HepG2 (cell line): ENCODE results near the gene PLOD3. TPM values are rescaled to one million over a fixed set of nuclear protein-coding genes. Genes with fewer than 3 reads are reported as not detected.

Experiments used
- AFF4 ChIP-seq: sonication (generic); formaldehyde crosslinking; IDR thresholded peaks from 2 replicates; pipeline ENCODE4 v1.4.0; 2020; ENCODE audit warnings: missing genetic modification reagents
- ATF1 ChIP-seq: IDR thresholded peaks from 2 replicates; pipeline ENCODE4 v1.6.1; 2016; ENCODE audit warnings: mild to moderate bottlenecking, control low read depth
- ATF7 ChIP-seq, 2 experiments: fragments of 450-650 bp in 1 of 2; sonication (generic) in 1 of 2; formaldehyde crosslinking in 1 of 2; IDR thresholded peaks; 2 replicates each; pipeline versions ENCODE4 v1.4.0 to v1.6.1; 2016 to 2020; ENCODE audit warnings: antibody characterized with exemption in 1 of 2, mild to moderate bottlenecking in 1 of 2, missing genetic modification reagents in 1 of 2
- EED ChIP-seq: sonication (generic); formaldehyde crosslinking; IDR thresholded peaks from 2 replicates; pipeline ENCODE4 v1.5.0; 2020; ENCODE audit warnings: mild to moderate bottlenecking, missing genetic modification reagents
- GABPA ChIP-seq, 2 experiments: IDR thresholded peaks; 2 replicates each; pipeline ENCODE4 v1.6.1; 2011 to 2016; ENCODE audit warnings: low read depth in 2 of 2, low read length in 1 of 2, missing biosample characterization in 1 of 2, missing genetic modification characterization in 1 of 2
- HNRNPK ChIP-seq: fragments of 200-400 bp; formaldehyde crosslinking; IDR thresholded peaks from 2 replicates; pipeline ENCODE4 v1.6.1; 2018; ENCODE audit warnings: low read length, low read depth, moderate library complexity, mild to moderate bottlenecking; ENCODE audit not compliant: poor library complexity, severe bottlenecking
- KAT7 ChIP-seq: IDR thresholded peaks from 2 replicates; pipeline ENCODE4 v1.6.1; 2018; ENCODE audit warnings: borderline replicate concordance, missing compliant biosample characterization
- KDM4B ChIP-seq: sonication (generic); formaldehyde crosslinking; IDR thresholded peaks from 2 replicates; pipeline ENCODE4 v1.4.0; 2020; ENCODE audit warnings: missing genetic modification reagents
- NAIF1 ChIP-seq: sonication (generic); formaldehyde crosslinking; IDR thresholded peaks from 2 replicates; pipeline ENCODE4 v1.5.0; 2020; ENCODE audit warnings: mild to moderate bottlenecking, missing genetic modification reagents, borderline replicate concordance
- NCOA5 ChIP-seq: sonication (generic); formaldehyde crosslinking; IDR thresholded peaks from 2 replicates; pipeline ENCODE4 v1.4.0; 2020; ENCODE audit warnings: missing genetic modification reagents
- NFIC ChIP-seq: IDR thresholded peaks from 2 replicates; pipeline ENCODE4 v1.6.1; 2012; ENCODE audit warnings: mild to moderate bottlenecking, low read length, inconsistent platforms
- NKX3-1 ChIP-seq: sonication (generic); formaldehyde crosslinking; IDR thresholded peaks from 2 replicates; pipeline ENCODE4 v1.5.0; 2020; ENCODE audit warnings: missing genetic modification reagents
- PHB2 ChIP-seq: fragments of 450-650 bp; IDR thresholded peaks from 2 replicates; pipeline ENCODE4 v1.6.1; 2018; ENCODE audit not compliant: partially characterized antibody
- PLSCR1 ChIP-seq: sonication (generic); formaldehyde crosslinking; IDR thresholded peaks from 2 replicates; pipeline ENCODE4 v1.5.0; 2020; ENCODE audit warnings: missing genetic modification reagents, mild to moderate bottlenecking, borderline replicate concordance
- PRPF4 ChIP-seq: fragments of 200-400 bp; formaldehyde crosslinking; IDR thresholded peaks from 2 replicates; pipeline ENCODE4 v1.6.1; 2016; ENCODE audit warnings: low read length, low read depth; ENCODE audit not compliant: poor library complexity, severe bottlenecking
- SAP130 ChIP-seq: IDR thresholded peaks from 2 replicates; pipeline ENCODE4 v1.6.1; 2016; ENCODE audit warnings: low read depth
- TAF15 ChIP-seq: fragments of 200-400 bp; formaldehyde crosslinking; IDR thresholded peaks from one replicate; pipeline ENCODE4 v1.6.1; 2018; ENCODE audit warnings: mild to moderate bottlenecking, low read depth, low read length; ENCODE audit not compliant: poor library complexity, severe bottlenecking
- TEAD2 ChIP-seq: sonication (generic); formaldehyde crosslinking; IDR thresholded peaks from 2 replicates; pipeline ENCODE4 v1.9.0; 2021; ENCODE audit warnings: missing genetic modification reagents
- ZNF367 ChIP-seq: sonication (generic); formaldehyde crosslinking; IDR thresholded peaks from 2 replicates; pipeline ENCODE4 v1.4.0; 2020; ENCODE audit warnings: missing genetic modification reagents, borderline replicate concordance
- ZNF710 ChIP-seq: sonication (generic); formaldehyde crosslinking; IDR thresholded peaks from 2 replicates; pipeline ENCODE4 v1.5.0; 2020; ENCODE audit warnings: mild to moderate bottlenecking, missing genetic modification reagents, borderline replicate concordance
- ZNF713 ChIP-seq: sonication (generic); formaldehyde crosslinking; IDR thresholded peaks from 2 replicates; pipeline ENCODE4 v1.4.0; 2020; ENCODE audit warnings: mild to moderate bottlenecking, missing genetic modification reagents
- ZNF777 ChIP-seq: sonication (generic); formaldehyde crosslinking; IDR thresholded peaks from 2 replicates; pipeline ENCODE4 v1.4.0; 2020; ENCODE audit warnings: missing genetic modification reagents
- ZSCAN20 ChIP-seq: sonication (generic); formaldehyde crosslinking; IDR thresholded peaks from 2 replicates; pipeline ENCODE4 v1.4.0; 2020; ENCODE audit warnings: missing genetic modification reagents, mild to moderate bottlenecking, borderline replicate concordance
- ZSCAN30 ChIP-seq: sonication (generic); formaldehyde crosslinking; IDR thresholded peaks from 2 replicates; pipeline ENCODE4 v1.5.0; 2020; ENCODE audit warnings: mild to moderate bottlenecking, missing genetic modification reagents
- polyA plus RNA-seq, 8 experiments: library from polyadenylated mRNA; depleted of rRNA in 3 of 8; stranded (reverse) in 7 of 8; unstranded in 1 of 8; fragments of >200 nt; fragmentation: Illumina TruSeq in 4 of 8; extraction: Trizol in 4 of 8; gene quantifications; 2 replicates each; pipeline versions ENCODE4 v1.2.1 to v1.2.3, GENCODE V29; 2011 to 2016; ENCODE audit warnings: low read depth in 4 of 8, missing spikeins in 1 of 8, mixed read lengths in 1 of 8; ENCODE audit not compliant: insufficient read depth in 1 of 8
- total RNA-seq, 5 experiments: library from RNA; depleted of rRNA; stranded (reverse); fragments of >200 nt; fragmentation: Illumina TruSeq; extraction: Trizol; gene quantifications; 2 replicates each; pipeline ENCODE4 v1.2.3, GENCODE V29; 2016; ENCODE audit warnings: low read depth in 1 of 5

Gene PLOD3
- total and polyA plus RNA-seq, 2 of the 13 experiments (the other 11 are each of a cell fraction or from before 2014, with no cell fraction given), result 65.8 to 67.4 TPM

GRCh38 chr7:101200862-101201599, 16.4 kb downstream of the PLOD3 start, which contains the start of gene MOGAT3 (continued):
- TF ChIP-seq PRPF4 (peak; percentile 51), EED (CRISPR knock-in tag) (no peak; the same call in 1 of the 2 replicates), NKX3-1 (CRISPR knock-in tag) (no peak), ZSCAN20 (CRISPR knock-in tag) (0 out of 2 replicates have a peak, but pooled peaks have one; percentile 31), PHB2 (no peak), ZNF777 (CRISPR knock-in tag) (no peak), TEAD2 (CRISPR knock-in tag) (no peak), KAT7 (CRISPR knock-in tag) (no peak), SAP130 (CRISPR knock-in tag) (peak; percentile 93), AFF4 (peak; percentile 55; the same call in 1 of the 2 replicates), TAF15 (no peak), PLSCR1 (CRISPR knock-in tag) (no peak), ZNF710 (peak; percentile 20; the same call in 1 of the 2 replicates), KDM4B (CRISPR knock-in tag) (no peak; the same call in 1 of the 2 replicates), NAIF1 (peak; percentile 82; the same call in 1 of the 2 replicates), ZNF367 (no peak), ATF7 (IDR thresholded peaks at IDR 0.05) (no peak), ATF7 (CRISPR knock-in tag; IDR thresholded peaks at IDR 0.05) (no peak), ZNF713 (CRISPR knock-in tag) (no peak), ZSCAN30 (CRISPR knock-in tag) (no peak), NFIC (no peak), NCOA5 (CRISPR knock-in tag) (no peak), HNRNPK (no peak), GABPA (IDR thresholded peaks at IDR 0.05; ENCODE audit: low read depth, low read length) (no peak), GABPA (CRISPR knock-in tag; IDR thresholded peaks at IDR 0.05; ENCODE audit: low read depth) (peak; percentile 41; the same call in 1 of the 2 replicates), ATF1 (CRISPR knock-in tag) (0 out of 2 replicates have a peak, but pooled peaks have one; percentile 38)
